Measurements from ENCODE around the gene EXOG.
"Not testable (repeated sequence)": the region's sequence is repeated elsewhere in the genome, so short reads cannot be mapped to it uniquely, and the experiment has no call there.

EXOG gene

GRCh38 chr3:38565339-38566214 is 69.4 kb downstream of the EXOG start:
- DNase-seq, result peak; percentile 9

DNA sequence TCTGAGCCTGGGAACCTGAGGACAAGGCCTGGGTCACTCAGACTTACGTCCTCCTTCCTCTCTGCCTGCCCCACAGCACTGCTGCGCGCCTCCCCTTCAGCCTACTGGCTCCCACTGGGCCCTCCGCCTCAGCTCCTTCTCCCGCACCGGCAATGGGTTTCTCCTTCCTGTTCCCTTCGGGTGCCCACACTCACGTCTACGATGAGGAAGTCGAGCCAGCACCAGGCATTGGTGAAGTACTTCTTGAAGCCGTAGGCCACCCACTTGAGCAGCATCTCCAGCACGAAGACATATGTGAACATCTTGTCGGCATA is 70.0 kb downstream of the EXOG start:
- DNase-seq, result peak; percentile 19

DNA sequence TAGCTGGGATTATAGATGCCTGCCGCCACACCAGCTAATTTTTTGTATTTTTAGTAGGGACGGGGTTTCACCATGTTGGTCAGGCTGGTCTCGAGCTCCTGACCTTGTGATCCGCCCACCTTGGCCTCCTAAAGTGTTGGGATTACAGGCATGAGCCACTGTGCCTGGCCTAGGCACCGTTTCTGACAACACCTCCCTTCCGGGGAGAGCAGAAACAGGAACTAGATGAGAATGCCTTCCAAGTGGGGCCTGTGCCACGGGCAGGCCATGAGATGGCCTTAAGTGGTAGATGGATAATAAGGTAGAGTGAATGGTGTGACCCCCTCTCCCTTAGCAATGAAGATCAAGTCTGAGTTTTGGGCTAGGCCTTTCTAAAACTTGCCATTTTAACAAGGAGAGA is 70.7 kb downstream of the EXOG start:
- not testable (repeated sequence) for DNase-seq

DNA sequence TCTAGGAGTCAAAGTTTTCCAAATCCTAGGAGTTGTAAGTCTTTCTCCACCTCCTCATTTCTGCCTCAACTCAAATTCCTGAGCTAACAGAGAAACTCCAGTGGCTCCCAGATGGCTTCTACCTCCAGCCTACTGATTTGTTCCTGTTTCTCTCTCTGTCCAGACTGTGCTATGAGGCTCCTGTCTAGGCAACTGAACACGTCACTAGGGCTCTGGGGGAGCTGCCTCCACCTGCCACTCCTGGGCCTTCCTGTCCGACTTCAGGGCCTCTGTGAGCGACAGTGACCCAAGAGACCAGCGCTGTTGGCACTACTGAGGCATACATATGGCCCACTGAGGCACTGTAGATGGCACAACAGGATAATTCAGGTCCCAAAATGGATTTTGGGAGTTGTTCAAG is 71.4 kb downstream of the EXOG start:
- DNase-seq, result no peak

- no peak for DNase-seq
These were observed 77.0 kb downstream of the EXOG start for GRCh38 chr3:38573111-38573510.

GRCh38 chr3:38573556-38573955 is 77.4 kb downstream of the EXOG start:
- DNase-seq, result peak; percentile 14

GRCh38 chr3:38574411-38575278 is 78.5 kb downstream of the EXOG start:
- no peak for DNase-seq

GRCh38 chr3:38575279-38575843 is 79.2 kb downstream of the EXOG start:
- no peak for DNase-seq
